Muscle layer of duodenum (tissue), 2 donors: ENCODE data around the gene STK17A.

Experiments used
- H3K27ac ChIP-seq: one replicate; pipeline ENCODE4 v1.7.0; 2013; ENCODE audit warnings: mild to moderate bottlenecking, low read length
- H3K27me3 ChIP-seq: one replicate; pipeline ENCODE4 v1.7.0; 2013; ENCODE audit warnings: low read depth, mild to moderate bottlenecking, control low read depth, low read length
- H3K36me3 ChIP-seq, 2 donors: one replicate each; pipeline ENCODE4 v1.7.0; 2013; ENCODE audit warnings: low read length in 2 of 2, control low read depth in 1 of 2, mild to moderate bottlenecking in 1 of 2; ENCODE audit not compliant: insufficient read depth in 2 of 2, control insufficient read depth in 1 of 2
- H3K4me1 ChIP-seq, 2 donors: one replicate each; pipeline ENCODE4 v1.7.0; 2013; ENCODE audit warnings: low read length in 2 of 2, mild to moderate bottlenecking in 2 of 2, control low read depth in 1 of 2, moderate library complexity in 1 of 2; ENCODE audit not compliant: insufficient read depth in 2 of 2, control insufficient read depth in 1 of 2
- H3K4me3 ChIP-seq, 2 donors: one replicate each; pipeline ENCODE4 v1.7.0; 2013; ENCODE audit warnings: low read length in 2 of 2, low read depth in 1 of 2, mild to moderate bottlenecking in 1 of 2
- H3K9me3 ChIP-seq, 2 donors: one replicate each; pipeline ENCODE4 v1.7.0; 2013; ENCODE audit warnings: low read length in 2 of 2, control low read depth in 1 of 2, mild to moderate bottlenecking in 1 of 2; ENCODE audit not compliant: control insufficient read depth in 1 of 2
- donor health status: healthy.

STK17A gene

DNA sequence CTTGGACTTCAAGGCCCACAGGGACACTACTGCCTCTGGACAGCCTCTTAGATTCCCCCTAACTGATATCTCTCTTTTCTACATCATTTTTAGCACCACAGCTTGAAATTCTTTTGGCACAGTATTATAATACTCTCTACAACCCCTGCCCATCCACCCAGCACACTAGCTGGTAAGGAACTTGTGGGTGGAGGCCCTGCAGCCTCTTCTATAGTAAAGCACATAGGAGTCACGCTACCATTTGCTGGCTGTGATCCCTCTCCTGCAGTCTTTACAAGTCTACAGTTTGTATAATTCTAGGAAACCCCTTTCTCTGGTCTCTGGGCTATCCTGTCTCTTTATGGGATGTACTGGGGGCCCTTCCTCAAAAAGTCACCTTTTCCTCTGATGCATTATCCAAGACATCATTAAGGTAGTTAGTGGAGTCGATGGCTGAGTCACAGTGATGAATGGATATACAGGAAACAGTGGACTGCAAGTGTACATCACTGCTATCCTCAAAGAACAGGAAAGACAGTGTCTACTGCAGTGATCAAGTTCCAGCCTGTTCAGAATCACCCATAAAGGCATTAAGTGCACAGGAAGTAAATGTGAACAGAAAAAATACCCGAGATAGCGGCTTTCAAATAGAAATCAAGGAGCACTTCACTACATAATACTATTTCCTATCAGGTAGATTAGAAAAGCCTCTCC lies 54.4 kb downstream of the STK17A start:
- H3K27me3 ChIP-seq, result no peaks in the 10 kb centered on the region
- H3K9me3 ChIP-seq, result no peaks in the 10 kb centered on the region
- H3K4me1 ChIP-seq, result peaks cover 14 to 22% of the 10 kb centered on the region in 2 donors
- no peak overlapping the region for H3K4me3 ChIP-seq
- H3K27ac ChIP-seq, result no peak overlapping the region
- H3K36me3 ChIP-seq, result peaks cover 22 to 36% of the 10 kb centered on the region in 2 donors

DNA sequence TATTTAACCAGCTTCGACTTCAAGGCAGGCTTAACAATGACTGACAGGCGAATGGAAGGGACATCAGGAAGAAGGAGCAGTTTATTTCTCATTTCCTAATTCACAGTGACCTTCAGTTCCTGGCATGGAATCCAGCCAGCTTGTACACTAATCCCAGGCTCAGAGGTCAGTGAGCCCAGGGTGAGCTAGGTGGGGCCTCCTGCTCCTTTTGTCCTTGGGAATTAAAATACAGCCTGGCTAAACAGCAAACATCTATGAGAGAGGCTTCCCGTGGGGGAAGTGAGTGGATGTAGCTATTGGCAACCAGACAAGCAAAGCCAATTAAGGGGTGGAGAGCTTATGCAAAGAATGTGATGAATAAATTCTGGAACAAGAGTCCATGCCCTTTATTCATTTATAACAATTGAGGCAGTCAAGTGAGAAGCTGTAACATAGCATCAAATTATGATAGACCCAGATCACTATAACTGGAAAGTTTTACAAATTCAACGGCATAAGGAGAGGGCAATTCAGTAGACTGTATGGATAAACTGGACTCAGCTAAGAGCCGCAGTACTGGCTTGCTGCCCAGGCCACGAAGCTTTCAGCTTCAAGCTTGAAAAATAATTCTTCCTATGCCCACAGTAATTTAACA lies 57.1 kb downstream of the STK17A start:
- Histone ChIP-seq H3K4me1 (peaks cover 14 to 22% of the 10 kb centered on the region in 2 donors), H3K27ac (peak overlapping the region; percentile 71), H3K36me3 (peaks cover 25 to 36% of the 10 kb centered on the region in 2 donors), H3K4me3 (peak overlapping the region in 1 of 2 donors; percentile 3), H3K9me3 (no peaks in the 10 kb centered on the region), H3K27me3 (no peaks in the 10 kb centered on the region)

DNA sequence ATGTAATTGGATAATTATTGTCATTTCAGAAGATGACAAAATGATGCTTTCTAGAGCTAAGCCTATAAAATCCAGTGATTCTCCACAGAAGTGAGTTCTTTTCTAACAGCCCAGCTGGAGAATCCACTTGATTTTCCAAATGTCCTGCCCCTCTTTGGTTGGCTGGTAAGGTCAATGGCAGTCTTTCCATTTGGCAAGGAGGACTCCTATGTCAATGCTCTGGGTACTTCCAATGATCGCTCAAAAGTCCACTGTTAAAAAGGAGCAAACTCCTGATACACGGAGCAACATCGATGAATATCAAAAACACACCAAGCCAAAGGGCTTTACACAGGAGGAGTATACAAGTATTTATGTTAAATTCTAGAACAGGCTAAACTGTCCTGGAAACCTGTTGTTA lies 57.8 kb downstream of the STK17A start:
- H3K9me3 ChIP-seq, result no peaks in the 10 kb centered on the region
- H3K36me3 ChIP-seq, result peaks cover 22 to 36% of the 10 kb centered on the region in 2 donors
- H3K27me3 ChIP-seq, result no peaks in the 10 kb centered on the region
- peaks cover 14 to 22% of the 10 kb centered on the region in 2 donors for H3K4me1 ChIP-seq
- no peak overlapping the region for H3K4me3 ChIP-seq
- peak overlapping the region; percentile 71 for H3K27ac ChIP-seq

DNA sequence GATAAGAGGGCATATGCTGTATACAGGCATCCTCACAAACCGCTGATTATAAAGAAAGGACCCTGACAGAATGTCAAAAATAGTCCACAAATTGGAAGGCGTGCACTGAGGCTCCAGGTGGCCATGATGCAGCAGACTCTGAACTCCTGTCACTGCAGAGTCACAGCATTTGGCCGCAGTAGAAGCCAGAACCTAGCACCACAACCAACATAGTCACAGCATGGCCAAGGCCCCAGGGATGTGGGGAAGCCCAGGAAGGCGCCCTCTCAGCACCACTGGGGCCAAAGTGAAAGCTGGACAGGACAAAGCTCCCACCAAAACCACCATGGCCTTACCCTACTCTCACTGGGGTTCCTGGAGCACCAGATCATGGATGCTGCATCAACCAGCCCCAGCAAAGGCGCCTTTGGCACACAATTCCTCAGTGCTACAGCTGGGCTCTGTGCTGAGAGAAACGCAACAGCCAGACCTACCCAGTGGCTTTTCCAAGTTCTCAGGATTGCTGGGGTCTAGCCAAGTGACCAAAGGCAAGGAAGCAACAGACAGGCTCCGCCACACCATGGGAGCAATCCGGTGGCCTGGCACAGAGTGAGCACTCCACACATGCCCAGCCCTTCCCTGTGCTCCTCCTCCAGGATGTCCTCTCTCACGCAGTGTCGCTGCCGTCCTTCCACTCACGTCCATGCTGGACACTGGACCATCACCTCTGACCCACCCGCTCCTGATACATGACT lies 60.2 kb downstream of the STK17A start:
- Histone ChIP-seq H3K27ac (no peak overlapping the region), H3K4me3 (no peak overlapping the region), H3K36me3 (peaks cover 9 to 32% of the 10 kb centered on the region in 2 donors), H3K4me1 (peaks cover 31 to 39% of the 10 kb centered on the region in 2 donors), H3K27me3 (no peaks in the 10 kb centered on the region), H3K9me3 (no peaks in the 10 kb centered on the region)

DNA sequence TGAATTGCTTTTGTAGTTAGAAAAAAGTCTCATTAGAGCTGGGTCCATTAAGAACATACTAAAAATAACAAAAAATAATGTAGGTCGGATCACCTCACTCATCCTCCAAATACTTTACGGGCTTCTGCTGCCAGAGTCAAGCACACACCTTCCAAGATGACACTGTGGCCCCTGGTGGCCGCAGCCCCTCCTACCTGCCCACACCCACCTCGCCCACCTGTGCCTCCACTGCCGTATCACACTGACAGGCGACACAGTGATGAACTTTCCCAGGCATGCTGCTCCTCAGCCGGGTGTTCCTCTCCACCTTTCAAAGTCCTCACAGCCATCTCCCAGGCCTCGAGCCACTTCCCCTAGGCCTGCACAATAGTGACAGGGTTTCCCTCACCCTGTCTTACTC lies 60.9 kb downstream of the STK17A start:
- peaks cover 9 to 37% of the 10 kb centered on the region in 2 donors for H3K36me3 ChIP-seq
- no peak overlapping the region for H3K27ac ChIP-seq

DNA sequence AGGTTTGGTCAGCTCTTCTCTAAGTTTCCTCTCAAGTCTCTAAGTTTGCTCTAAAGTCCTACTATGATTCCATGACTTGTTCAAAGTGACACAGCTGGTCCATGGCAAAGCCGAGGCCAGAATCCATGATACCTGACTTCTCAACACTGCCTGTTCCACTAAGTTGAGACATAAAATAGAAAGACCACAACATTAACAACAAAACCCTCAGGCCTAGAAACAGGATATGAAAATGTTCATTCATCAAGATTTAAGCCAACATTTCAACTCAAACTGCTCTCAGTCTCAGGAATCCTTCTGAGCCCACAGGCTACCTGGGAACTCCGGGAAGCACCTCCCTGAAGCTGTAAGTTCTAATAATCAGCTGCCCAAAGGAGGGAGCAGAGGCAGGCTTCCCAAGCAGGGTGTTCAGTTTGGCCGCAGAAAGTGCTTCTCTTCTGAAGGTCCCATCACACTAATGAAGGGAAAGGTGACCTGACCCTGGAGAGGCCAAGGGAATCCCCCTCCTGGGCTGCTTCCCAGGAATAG lies 62.9 kb downstream of the STK17A start:
- Histone ChIP-seq H3K9me3 (no peaks in the 10 kb centered on the region), H3K27me3 (no peaks in the 10 kb centered on the region), H3K4me1 (peaks cover 43 to 44% of the 10 kb centered on the region in 2 donors), H3K36me3 (peaks cover 9 to 24% of the 10 kb centered on the region in 2 donors), H3K27ac (peak overlapping the region; percentile 78), H3K4me3 (no peak overlapping the region)

More for the DNA sequence above, 60.9 kb downstream of the STK17A start:
- Histone ChIP-seq H3K4me3 (no peak overlapping the region), H3K27me3 (no peaks in the 10 kb centered on the region), H3K4me1 (peaks cover 38 to 46% of the 10 kb centered on the region in 2 donors), H3K9me3 (no peaks in the 10 kb centered on the region)

DNA sequence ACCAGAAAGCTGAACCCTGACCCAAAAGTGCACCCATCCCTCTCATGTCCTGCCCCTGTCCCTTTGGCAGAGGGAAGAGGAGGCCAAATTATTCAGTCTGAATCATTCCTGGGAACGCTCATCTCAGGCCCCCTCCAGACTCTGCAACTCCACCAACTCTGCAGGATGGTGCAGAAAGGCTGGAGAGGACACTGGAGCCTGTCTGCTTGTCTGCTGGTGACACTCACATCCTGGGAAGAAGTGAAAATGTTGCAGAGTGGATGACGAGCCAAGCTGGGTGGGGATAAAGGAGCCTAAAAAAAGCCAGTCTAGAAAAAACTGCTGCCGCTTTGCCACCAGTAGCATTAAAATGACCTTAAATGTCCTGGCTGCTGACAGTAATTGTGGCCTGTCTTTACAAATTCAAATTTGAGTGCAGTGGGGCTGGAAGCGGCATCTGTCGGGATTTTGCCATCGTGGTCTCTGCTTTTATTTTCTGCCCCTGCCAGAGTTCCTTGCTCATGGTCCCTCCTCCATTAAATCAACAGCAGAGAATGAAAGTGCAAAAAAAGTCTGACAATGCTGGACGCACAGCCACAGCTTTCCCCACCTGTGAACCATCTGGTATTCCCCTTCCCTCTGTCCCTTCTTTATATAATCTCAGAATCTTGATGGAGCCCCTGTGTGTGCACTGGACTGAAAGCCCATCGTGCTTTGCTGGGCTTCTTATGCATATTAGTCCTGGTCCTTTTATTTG lies 63.9 kb downstream of the STK17A start:
- Histone ChIP-seq H3K9me3 (no peaks in the 10 kb centered on the region), H3K36me3 (peaks cover 9 to 24% of the 10 kb centered on the region in 2 donors), H3K4me3 (peak overlapping the region in 1 of 2 donors; percentile 47), H3K27me3 (no peaks in the 10 kb centered on the region), H3K4me1 (peaks cover 40 to 45% of the 10 kb centered on the region in 2 donors), H3K27ac (peak overlapping the region; percentile 78)

DNA sequence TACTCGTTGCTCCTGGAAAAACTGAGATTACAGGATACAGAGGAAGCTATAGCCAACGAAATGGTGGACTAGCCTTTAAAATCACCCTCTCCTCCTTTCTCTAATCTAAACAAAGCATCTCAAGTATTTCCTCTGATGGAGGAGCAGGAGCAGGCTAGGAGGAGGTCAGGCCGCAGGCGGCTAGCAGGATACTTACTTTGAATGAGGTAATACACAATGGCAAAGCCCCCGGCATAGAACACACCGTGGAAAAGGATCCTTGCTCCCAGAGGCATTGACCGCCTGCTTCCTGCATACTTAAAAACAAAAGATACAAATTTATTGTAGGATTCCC lies 64.4 kb downstream of the STK17A start:
- H3K4me3 ChIP-seq, result peak overlapping the region in 1 of 2 donors; percentile 47
- no peaks in the 10 kb centered on the region for H3K9me3 ChIP-seq
- peak overlapping the region; percentile 78 for H3K27ac ChIP-seq
- H3K27me3 ChIP-seq, result no peaks in the 10 kb centered on the region
- peaks cover 9 to 24% of the 10 kb centered on the region in 2 donors for H3K36me3 ChIP-seq
- peaks cover 40 to 45% of the 10 kb centered on the region in 2 donors for H3K4me1 ChIP-seq

DNA sequence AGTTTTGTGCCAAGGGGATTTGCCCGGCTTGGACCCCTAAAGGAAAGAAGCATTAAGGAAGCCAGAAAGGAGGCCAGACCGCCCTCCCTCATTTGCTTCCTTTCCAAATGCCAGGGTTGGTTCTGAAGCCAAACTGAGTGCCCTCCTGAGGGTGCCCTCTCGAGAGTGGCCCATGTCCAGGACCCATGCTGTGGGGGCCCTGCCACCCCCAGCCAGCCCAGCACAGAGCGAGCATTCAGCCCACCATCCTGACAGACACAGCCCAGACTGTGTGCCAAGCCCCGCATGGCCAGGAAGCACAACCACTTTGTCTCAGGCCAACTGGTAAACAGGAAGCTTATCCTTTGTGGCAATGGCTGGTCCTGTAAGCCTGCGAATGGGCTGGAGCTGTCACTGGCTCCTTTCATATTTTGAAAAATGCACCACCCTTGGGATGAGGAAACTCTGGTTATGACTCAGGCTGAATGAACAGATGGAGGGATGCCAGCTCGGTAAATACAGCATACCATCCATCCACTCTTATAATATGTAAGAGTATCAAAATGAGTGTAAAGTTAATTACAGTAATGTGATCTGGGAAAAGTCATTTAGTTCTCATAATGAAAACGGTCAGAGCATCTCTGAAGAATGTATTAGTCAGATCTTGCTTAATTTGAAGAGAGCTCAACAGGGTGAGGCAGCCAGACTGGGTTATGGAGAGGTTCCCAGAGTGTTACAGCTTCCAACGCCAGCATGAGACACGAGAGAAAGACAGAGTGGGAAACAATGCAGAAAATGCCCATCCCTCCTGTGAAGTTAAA lies 65.0 kb downstream of the STK17A start:
- H3K4me1 ChIP-seq, result peaks cover 40 to 45% of the 10 kb centered on the region in 2 donors
- peak overlapping the region in 1 of 2 donors; percentile 47 for H3K4me3 ChIP-seq
- peak overlapping the region; percentile 78 for H3K27ac ChIP-seq
- H3K9me3 ChIP-seq, result no peaks in the 10 kb centered on the region
- H3K36me3 ChIP-seq, result peaks cover 5 to 21% of the 10 kb centered on the region in 2 donors
- H3K27me3 ChIP-seq, result no peaks in the 10 kb centered on the region
